GM03348 (cell line): ENCODE measurements around the gene EGR2.
A peak's percentile ranks its signal among the peaks of the same experiment; 100 is the strongest.

Source experiments
- DNase-seq: peaks from one replicate; pipeline ENCODE4 v3.0.0; 2012; ENCODE audit warnings: low spot score

The EGR2 gene

DNA sequence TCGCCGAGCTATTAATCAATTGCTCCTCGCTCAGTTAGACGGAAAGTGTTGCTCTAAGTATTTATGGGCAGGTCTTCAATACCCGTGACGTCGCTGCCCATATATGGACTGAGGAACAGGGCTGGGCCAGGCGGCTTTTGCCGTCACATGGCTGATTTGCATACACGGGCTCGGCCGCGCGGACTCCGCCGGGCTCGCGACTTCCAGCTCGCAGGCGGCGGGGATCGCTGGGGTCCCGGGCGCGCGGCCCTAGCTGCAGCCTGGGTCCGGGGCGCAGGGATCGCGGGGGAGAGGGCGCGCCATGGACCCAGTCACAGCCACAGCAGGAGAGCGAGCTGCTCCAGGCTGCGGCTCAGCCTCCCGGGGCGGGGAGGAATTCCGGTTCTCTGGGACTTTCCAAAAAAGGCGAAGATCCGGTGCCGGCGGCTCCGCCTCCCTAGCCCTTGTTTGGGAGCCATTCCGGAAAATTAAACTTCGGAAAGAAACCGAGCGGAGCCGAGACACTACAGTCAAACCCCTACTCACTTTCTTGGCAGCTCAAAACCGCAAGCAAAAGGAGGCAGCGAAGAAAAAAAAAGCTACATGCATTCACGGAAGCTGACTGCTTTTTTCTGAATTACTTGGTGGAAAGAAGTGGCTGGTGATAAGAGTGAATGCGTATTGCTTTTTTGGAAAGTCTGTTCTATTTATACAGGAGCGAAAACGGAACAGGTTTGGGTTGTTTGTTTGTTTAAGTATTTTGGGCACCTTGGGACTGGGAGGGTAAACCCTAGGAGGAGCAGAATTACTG, at the start of gene EGR2:
Gene EGR2 (minus strand): TSS at position 36 of the 790 bp plus-strand sequence. CDS start 337 bp downstream, outside the sequence.
- peak; percentile 95 for DNase-seq

GRCh38 chr10:62862447-62862846, 46.3 kb upstream of the EGR2 start:
- DNase-seq, result no peak

DNA sequence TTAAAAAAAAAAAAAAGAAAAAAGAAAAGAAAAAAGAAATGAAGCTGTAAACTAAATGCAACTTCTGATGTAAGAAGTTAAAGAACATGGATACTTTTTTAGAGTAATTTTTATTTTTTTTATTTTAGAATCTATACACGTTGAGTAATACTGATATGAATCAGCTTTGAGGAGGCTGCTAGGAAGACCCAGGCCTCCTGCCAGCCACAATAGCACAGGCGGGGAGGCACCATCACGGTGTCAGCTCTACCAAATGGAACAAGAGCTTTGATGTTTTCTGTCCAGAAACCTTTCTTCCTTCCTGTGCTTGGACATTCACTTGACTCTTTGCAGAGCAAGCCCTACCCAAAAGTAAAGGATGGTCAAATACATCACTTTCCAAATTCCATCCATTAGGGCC, 45.3 kb upstream of the EGR2 start:
- no peak for DNase-seq

DNA sequence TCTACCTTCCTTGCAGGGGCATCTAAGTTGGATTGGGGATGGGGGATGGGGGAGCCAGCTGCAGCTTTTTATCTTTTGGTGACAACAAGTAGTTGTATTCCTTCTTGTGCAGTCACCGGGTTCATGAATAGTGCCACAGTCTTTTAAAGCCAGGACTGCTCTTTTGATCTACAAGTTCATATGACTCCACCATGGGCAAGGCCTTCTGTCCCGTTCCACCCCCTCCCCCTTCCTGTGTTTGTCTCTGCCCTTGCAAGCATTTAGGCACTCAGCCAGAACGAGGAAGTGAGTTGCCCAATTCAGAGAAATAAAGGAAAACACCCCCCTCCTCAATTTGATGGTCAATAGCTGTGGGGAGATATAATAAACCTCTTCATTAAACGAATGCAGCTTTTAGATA, 44.8 kb upstream of the EGR2 start:
- DNase-seq, result no peak

GRCh38 chr10:62858364-62858763, 42.2 kb upstream of the EGR2 start:
- DNase-seq, result peak; percentile 13

DNA sequence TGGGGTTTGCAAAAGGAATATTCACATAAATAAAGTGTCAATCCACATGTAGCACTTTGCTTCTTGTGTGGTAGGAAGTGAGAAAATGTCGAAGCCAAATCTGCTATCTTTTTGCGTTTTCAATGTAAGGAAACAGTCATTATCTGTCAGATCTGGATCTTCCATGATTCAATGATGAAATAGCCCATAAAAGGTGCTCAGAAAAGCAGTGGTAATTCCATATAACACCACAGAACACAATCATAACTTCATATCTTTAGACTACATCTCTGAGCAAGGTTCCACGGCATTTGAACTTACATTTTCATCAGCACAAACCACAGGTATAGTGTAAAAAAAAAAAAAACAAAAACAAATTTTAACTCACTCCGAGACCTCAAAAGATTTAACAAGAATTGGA, 39.9 kb upstream of the EGR2 start:
- DNase-seq, result no peak

- DNase-seq, result no peak
Observed at GRCh38 chr10:62853710-62854109, 37.5 kb upstream of the EGR2 start.

DNA sequence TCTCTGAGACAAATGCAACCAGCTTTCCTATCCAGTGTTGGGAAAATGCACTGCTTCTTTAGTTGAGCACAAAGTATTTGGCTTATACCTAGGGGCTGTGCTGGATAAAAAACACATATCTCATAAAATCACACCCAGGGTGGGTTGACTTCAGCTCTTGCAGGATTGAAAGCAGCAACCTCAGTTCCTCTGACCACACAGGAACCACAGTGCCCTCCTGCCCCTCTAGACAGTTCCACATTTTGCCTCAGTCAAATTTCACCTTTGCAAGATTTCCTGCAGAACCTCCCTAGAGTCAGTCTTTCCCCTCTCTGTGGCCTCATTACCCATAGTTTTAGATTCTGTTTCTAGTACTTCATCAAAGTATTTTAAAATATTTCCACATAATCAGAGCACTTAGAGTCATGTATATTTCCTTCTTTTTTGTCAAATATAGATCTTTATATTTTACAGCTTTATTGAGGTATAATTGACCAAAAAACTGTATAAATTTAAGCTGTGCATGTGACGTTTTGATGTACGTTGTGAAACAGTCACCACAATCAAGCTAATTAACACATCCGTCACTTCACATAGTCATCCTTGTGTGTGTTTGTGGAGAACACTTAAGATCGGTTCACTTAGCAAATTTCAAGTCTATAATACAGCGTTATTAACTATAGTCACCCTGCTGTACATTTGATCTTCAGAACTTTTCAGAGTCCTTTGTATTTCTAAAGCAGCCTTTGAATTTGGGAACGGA, 37.0 kb upstream of the EGR2 start:
- DNase-seq, result no peak

GRCh38 chr10:62851442-62851841, 35.3 kb upstream of the EGR2 start:
- no peak for DNase-seq

GRCh38 chr10:62850646-62851045, 34.5 kb upstream of the EGR2 start:
- no peak for DNase-seq

- DNase-seq, result no peak
Observed at GRCh38 chr10:62847433-62847832, 31.3 kb upstream of the EGR2 start.

- no peak for DNase-seq
Observed at GRCh38 chr10:62844280-62845011, 28.3 kb upstream of the EGR2 start.

- DNase-seq, result no peak
Observed at GRCh38 chr10:62843600-62843999, 27.4 kb upstream of the EGR2 start.

DNA sequence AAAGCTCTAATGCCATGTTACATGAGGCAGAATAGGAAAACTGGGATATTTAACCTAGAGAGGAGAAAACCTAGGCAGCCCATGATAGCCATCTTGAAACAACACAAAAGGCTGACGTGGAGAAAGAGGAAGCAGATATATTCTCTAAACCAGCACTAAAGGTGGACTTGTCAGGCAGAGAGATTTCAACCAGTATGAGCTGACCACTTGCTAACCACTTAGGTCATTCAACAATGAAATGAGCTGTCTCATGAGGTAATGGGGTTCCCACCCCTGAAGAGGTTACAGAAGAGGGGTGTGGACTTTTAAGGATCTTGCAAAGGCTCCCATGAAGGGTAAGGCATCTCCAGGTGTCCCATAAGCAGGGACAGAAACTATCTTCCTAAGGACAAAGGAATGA, 26.8 kb upstream of the EGR2 start:
- no peak for DNase-seq

- DNase-seq, result no peak
Observed at GRCh38 chr10:62839590-62839989, 23.4 kb upstream of the EGR2 start.

DNA sequence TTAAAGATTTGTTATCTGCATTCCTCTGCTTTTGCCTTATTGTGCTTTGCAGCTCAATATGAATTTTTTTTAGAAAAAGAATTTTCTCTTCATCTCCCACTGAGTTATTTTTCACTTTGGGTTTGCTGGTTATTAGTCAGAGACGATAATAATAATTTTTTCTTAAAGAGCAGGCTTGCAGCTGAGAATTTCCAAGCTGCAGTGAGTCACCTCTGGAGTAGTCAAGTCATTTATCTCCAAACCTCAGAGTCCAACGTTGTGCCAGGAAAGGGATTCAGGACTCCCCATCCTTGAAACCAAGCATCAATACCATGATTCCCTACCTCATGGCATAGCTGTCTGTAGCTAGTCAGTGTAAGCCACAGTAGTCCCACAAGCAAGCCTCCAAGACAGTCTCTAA, 15.2 kb upstream of the EGR2 start:
- peak; percentile 80 for DNase-seq

GRCh38 chr10:62830679-62831078, 14.5 kb upstream of the EGR2 start:
- no peak for DNase-seq

- DNase-seq, result no peak
Observed at GRCh38 chr10:62829622-62830021, 13.5 kb upstream of the EGR2 start.

- no peak for DNase-seq
Observed at GRCh38 chr10:62826273-62826672, 10.1 kb upstream of the EGR2 start.

DNA sequence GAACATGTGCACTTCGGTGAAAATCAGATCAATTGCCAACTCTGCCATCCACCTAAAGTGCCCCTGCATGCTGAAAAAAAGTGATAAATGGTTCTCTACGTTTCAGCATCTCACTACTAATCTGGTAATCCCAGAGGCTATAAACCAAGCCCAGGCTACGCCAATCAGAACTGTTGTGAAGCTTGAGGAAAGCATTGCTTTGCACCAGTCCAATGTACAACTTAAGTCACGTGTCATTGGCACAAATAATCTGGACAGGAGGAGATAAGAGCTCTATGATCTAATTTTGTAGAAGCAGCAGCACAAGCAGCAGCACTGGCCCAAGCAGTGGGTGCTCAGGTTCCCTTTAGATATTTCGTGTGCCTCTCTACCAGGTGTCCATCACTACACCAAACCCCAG, 4.4 kb upstream of the EGR2 start:
- no peak for DNase-seq

DNA sequence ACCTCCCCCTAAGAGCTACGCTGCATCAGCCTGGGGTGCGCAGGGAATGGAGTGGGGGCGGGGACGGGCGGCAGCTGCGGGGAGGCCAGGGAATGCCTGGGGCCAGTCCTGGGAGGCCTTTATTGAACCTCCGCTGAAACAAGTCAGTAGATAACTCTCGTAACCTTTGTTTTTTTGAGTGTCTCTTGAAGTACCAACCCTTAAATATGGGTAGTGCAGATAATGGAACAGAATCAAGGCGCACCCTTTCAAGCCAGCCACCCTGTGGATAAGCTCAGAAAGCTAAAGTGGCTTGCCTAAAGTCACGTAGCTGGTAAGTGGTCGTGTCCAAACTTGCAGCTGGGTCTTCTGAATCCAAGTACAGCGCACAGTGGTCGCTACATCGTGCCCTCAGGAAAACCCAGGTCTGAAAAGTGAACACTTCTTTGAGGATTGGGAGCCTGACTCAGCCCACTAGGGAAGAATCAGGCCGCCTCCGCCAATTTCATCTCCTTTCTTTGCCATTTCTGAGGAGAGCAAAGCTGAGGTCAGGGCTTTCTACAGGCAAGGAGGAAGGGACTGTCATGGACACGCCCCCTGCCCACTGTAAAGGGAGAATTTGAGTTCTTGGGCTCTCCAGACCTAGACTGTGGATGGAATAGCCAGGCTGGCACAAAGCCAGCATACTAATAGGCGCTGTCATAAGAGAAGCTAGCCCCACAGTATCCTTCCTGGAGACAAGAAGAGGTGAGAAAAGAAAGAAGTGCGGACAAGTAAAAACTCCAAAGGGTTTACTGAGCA, 3.2 kb upstream of the EGR2 start:
- no peak for DNase-seq

- DNase-seq, result peak; percentile 65
Observed at GRCh38 chr10:62818426-62819011, 2.4 kb upstream of the EGR2 start.
